SKM-1 treated with dmso at 0.1 percent for 144 hours (cell line): ENCODE results near the gene GREM2.

ENCODE experiments used
- DNase-seq: peaks from one replicate; lab custom pipeline; 2025; ENCODE audit not compliant: unreplicated experiment; lab: John Stamatoyannopoulos, UW

Gene GREM2

DNA sequence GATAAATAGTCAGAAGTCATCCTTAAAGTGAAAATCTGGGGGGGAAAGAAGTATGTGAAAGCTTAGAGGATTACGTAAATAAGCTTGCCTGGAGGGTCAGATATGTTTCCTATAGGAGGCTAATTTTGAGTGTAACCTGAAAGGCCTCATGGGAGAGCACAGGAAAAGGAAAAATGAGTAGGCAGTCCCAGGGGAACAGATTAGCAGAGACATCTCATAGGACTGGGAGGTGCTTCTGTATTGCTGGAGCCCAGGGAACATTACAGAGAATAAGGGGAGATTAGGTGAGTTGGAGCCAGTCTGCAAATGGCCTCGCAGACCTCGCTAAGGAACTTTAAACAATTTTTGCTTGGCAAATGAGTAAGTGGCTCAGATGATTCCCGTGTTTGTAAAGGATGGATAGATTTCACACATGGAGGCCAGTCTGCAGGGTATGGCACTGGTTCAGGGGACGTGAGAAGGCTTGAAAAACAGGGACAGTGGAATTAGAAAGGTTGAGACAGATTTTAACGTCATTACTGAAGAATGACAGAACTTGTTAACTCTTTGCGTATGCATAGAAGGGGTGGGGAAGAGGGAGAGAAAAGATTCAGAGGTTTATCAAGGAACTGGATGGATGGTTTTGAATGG is 149.1 kb downstream of the GREM2 start:
- DNase-seq, result no peak

- DNase-seq, result no peak
Observed at GRCh38 chr1:240462277-240462676, 149.7 kb downstream of the GREM2 start.

- no peak for DNase-seq
Observed at GRCh38 chr1:240457203-240457602, 154.8 kb downstream of the GREM2 start.

GRCh38 chr1:240455228-240455821 is 156.6 kb downstream of the GREM2 start:
- DNase-seq, result no peak

DNA sequence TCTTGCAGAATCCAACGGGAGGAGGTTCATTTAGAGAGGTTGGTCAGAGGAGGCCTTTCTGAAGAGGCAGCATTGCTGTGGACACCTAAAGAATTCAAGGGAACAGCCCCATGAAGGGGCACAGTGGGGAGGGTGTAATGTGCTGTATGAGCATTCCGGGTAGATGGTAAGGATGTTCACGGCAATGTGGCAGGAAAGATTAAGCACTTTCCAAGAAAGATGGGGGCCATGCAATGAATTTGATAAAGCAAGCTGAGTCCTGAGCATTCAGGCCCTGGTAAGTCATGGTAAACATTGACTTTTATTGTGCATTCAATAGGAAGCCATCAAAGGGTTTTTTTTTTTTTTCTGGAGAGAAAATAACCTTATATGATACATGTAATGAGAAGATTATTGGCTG is 166.6 kb downstream of the GREM2 start:
- DNase-seq, result no peak

DNA sequence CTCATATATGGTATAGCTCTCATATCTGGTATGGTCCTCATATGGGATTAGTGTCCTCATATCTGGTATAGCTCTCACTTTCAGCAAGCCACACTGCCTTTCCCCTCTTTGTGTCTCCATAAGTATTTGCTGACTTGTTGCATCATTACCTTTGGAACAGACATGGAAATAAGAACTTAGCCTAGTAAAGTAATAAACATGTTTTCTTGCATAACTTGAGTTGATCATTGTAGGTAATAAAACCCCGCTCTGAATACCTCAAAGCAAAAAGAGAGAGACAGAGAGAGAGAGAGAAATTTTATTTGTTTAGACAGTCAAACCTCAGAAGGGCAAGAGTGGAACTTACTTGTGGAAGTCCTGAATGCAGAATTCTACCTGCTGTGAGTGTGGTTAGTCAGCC is 170.3 kb downstream of the GREM2 start:
- no peak for DNase-seq
